HG02885 (cell line): ENCODE results near the gene AGPAT1.

Source experiments
- ATAC-seq: cut with Tn5 transposase; IDR thresholded peaks from one replicate; pipeline ENCODE4 v1.9.1; 2021; ENCODE audit warnings: mild to moderate bottlenecking; ENCODE audit not compliant: unreplicated experiment, poor library complexity

Gene AGPAT1

DNA sequence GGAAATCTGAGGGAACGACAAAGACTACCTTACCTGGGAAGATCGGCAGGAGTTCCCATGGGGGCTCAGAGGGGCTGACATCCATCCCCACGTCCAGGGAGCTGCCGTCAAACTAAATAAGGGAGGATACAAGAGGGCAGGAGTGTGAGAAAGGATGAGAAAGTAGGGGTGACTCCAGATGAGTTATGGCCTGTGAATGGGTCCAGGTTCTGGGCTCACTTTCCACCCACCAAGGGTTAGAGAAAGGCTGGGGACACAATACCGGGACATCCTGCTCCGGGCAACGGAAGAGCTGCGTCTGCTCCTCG is 48.5 kb downstream of the AGPAT1 start:
- ATAC-seq = no peak

- ATAC-seq = no peak
These were observed 49.0 kb downstream of the AGPAT1 start for GRCh38 chr6:32126880-32127279.

DNA sequence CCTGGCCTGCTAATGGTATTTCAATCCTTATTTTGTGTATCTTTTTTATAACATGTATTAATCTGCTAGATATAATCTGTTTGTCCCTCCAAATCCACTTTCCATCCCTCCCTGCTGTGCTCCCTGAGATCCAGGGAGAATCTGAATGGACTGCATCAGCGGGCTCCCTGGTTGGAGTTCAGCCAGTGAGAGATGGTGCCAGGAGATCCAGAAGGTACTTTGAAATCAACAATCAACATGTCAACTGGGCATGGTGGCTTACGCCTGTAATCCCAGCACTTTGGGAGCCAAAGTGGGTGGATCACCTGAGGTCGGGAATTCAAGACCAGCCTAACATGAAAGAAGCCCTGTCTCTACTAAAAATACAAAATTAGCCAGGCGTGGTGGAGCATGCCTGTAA is 52.2 kb downstream of the AGPAT1 start:
- no peak for ATAC-seq

DNA sequence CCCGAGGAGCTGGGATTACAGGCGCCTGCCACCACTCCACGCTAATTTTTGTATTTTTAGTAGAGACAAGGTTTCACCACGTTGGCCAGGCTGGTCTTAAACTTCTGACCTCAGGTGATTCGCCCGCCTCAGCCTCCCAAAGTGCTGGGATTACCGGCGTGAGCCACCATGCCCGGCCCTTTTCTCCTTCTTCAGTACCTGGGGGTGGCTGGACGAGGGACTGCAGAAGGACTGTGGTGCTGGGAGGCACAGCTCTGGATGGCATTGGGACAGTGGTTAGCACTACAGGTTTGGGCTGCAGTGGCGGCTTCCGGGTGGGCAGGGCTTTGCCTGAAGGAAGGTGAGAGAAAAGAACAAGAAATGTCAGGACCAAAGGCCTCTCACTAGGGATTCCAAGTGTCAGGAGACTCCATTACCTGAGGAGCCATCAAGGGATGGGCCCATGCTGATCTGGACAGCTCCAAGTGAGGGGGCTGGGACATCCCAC is 55.3 kb downstream of the AGPAT1 start:
- no peak for ATAC-seq

DNA sequence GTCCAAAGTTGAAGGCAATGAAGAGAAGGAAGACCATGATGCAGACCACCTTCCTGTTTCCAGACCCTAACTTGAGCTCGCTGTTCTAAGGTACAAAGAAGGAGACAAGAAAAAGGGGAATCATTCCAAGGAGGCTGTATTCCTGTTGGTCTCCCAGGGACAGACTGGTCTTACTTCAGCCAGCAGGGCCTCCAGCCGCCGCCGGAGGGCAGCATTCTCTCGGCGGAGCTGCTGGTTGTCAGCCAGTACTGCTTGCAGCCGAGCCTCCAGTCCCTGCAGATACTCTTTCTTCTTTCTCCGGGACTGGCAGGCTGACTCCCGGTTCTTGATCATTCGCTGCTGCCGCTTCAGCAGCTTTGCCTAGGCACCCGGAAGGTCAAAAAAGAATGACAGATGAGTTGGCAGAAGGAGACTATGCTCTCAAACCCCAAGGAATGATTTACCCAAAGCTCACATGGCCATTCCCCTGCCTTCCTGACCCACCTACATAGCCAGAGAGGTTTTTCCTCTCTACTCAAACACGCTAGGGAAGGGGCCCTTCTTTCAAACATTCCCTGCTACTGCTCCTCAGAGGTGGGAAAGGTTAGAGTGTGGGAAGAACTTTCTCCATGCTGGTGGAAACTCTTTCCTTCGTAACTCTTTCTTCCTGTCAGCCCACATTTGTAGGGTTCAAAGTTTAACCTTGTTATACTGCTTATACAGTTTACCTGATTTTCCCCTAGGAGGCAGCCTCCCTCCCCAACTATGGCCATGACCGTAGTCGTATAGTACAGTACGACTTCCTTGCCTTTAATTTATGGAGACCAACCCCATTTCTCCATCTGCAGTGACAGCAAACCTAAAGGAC is 56.9 kb downstream of the AGPAT1 start:
- peak; percentile 45 for ATAC-seq
